ENCODE results near the gene HDAC8. TPM values are rescaled to one million over a fixed set of nuclear protein-coding genes. Genes with fewer than 3 reads are reported as not detected.

The HDAC8 gene
- total RNA-seq, 4 donors from 2014 or later, result 9.0 to 18.1 (median 14.2) TPM

- Histone ChIP-seq H3K27me3 (peaks cover 0 to 3% (median 0%) of the 10 kb centered on the region in 3 donors), H3K27ac (no peak overlapping the region), H3K4me3 (no peak overlapping the region), H3K9me3 (no peaks in the 10 kb centered on the region), H3K36me3 (no peaks in the 10 kb centered on the region), H3K4me1 (no peaks in the 10 kb centered on the region)
- intact Hi-C loops (cut with DNase I; ENCODE audit: low total_unique reads) (no loop called here), in situ Hi-C loops (cut with MboI; ENCODE audit: low sequenced_read_pairs in 4 of 4) (no loop called here)
- no peak for ATAC-seq
- TF ChIP-seq POLR2A (IDR thresholded peaks at IDR 0.05) (no peak), CTCF (IDR thresholded peaks at IDR 0.05 in 4 of 5, conservative IDR thresholded peaks at IDR 0.05 in 1 of 5) (no peak)
- DNase-seq, result no peak
These were observed 256.1 kb downstream of the HDAC8 start for GRCh38 chrX:72316408-72317110.

GRCh38 chrX:72314881-72315280 lies 257.8 kb downstream of the HDAC8 start:
- H3K27me3 ChIP-seq, result peaks cover 0 to 13% (median under 1%) of the 10 kb centered on the region in 3 donors
- intact Hi-C loops (cut with DNase I; ENCODE audit: low total_unique reads) (no loop called here), in situ Hi-C loops (cut with MboI; ENCODE audit: low sequenced_read_pairs in 4 of 4) (no loop called here)
- no peak overlapping the region for H3K27ac ChIP-seq
- TF ChIP-seq POLR2A (IDR thresholded peaks at IDR 0.05) (no peak), CTCF (IDR thresholded peaks at IDR 0.05 in 4 of 5, conservative IDR thresholded peaks at IDR 0.05 in 1 of 5) (no peak)
- no peak overlapping the region for H3K4me3 ChIP-seq
- no peaks in the 10 kb centered on the region for H3K9me3 ChIP-seq
- DNase-seq (no peak), ATAC-seq (no peak)
- H3K36me3 ChIP-seq, result no peaks in the 10 kb centered on the region
- H3K4me1 ChIP-seq, result no peaks in the 10 kb centered on the region

GRCh38 chrX:72313707-72314641 lies 258.7 kb downstream of the HDAC8 start:
- in situ Hi-C loops (cut with MboI; ENCODE audit: low sequenced_read_pairs in 4 of 4) (no loop called here), intact Hi-C loops (cut with DNase I; ENCODE audit: low total_unique reads) (no loop called here)
- no peak overlapping the region for H3K4me3 ChIP-seq
- DNase-seq (no peak), ATAC-seq (no peak)
- H3K9me3 ChIP-seq, result no peaks in the 10 kb centered on the region
- no peak for TF ChIP-seq CTCF (IDR thresholded peaks at IDR 0.05 in 4 of 5, conservative IDR thresholded peaks at IDR 0.05 in 1 of 5)
- no peak for TF ChIP-seq POLR2A (IDR thresholded peaks at IDR 0.05)
- no peaks in the 10 kb centered on the region for H3K36me3 ChIP-seq
- no peak overlapping the region for H3K27ac ChIP-seq
- peaks cover 0 to 21% (median 10%) of the 10 kb centered on the region in 3 donors for H3K27me3 ChIP-seq
- H3K4me1 ChIP-seq, result peaks cover 0 to 4% of the 10 kb centered on the region in 2 donors

GRCh38 chrX:72312311-72312940 lies 260.2 kb downstream of the HDAC8 start:
- DNase-seq (no peak), ATAC-seq (no peak)
- TF ChIP-seq CTCF (IDR thresholded peaks at IDR 0.05 in 4 of 5, conservative IDR thresholded peaks at IDR 0.05 in 1 of 5) (no peak), POLR2A (IDR thresholded peaks at IDR 0.05) (no peak)
- Histone ChIP-seq H3K4me1 (peaks cover 0 to 5% of the 10 kb centered on the region in 2 donors), H3K27ac (no peak overlapping the region), H3K4me3 (no peak overlapping the region), H3K27me3 (peaks cover 0 to 37% (median 25%) of the 10 kb centered on the region in 3 donors), H3K36me3 (no peaks in the 10 kb centered on the region), H3K9me3 (no peaks in the 10 kb centered on the region)
- in situ Hi-C loops (cut with MboI; ENCODE audit: low sequenced_read_pairs in 4 of 4), result no loop called here
- intact Hi-C loops (cut with DNase I; ENCODE audit: low total_unique reads), result no loop called here

Data from gastrocnemius medialis (tissue), 4 donors.